ENCODE data around the gene CTIF. TPM values are rescaled to one million over a fixed set of nuclear protein-coding genes. Genes with fewer than 3 reads are reported as not detected.
A peak's percentile ranks its signal among the peaks of the same experiment; 100 is the strongest.

Gene CTIF
- polyA plus RNA-seq, 1 experiment, result 40.2 TPM

GRCh38 chr18:48902856-48903601, 364.2 kb downstream of the CTIF start:
- H3K4me3 ChIP-seq (ENCODE audit: low read depth, low read length), result no peak overlapping the region
- ChIA-PET CTCF (interaction anchor here (0.5 kb wide), 1 partner anchor 122 kb away, joined by 3 read pairs; no protein-coding TSS in a partner anchor), POLR2A (interaction anchor here (0.5 to 0.7 kb wide), 2 partner anchors 54 to 274 kb away, joined by 4 to 9 read pairs; no protein-coding TSS in a partner anchor)
- peaks cover 20% of the 10 kb centered on the region for H3K9me3 ChIP-seq (ENCODE audit: control insufficient read depth, insufficient read depth, low read length)
- H3K27ac ChIP-seq (ENCODE audit: low read depth, low read length), result peak overlapping the region; percentile 85
- TF ChIP-seq CTCF (IDR thresholded peaks at IDR 0.05; ENCODE audit: low read depth, low read length), result no peak
- no peak for DNase-seq (ENCODE audit: low read depth, low spot score)
- H3K27me3 ChIP-seq (ENCODE audit: control insufficient read depth, insufficient read depth, low read length), result no peaks in the 10 kb centered on the region

- TF ChIP-seq CTCF (IDR thresholded peaks at IDR 0.05; ENCODE audit: low read depth, low read length), result no peak
- no peak overlapping the region for H3K27ac ChIP-seq (ENCODE audit: low read depth, low read length)
- no peak for DNase-seq (ENCODE audit: low read depth, low spot score)
- peaks cover under 1% of the 10 kb centered on the region for H3K27me3 ChIP-seq (ENCODE audit: control insufficient read depth, insufficient read depth, low read length)
- peaks cover 20% of the 10 kb centered on the region for H3K9me3 ChIP-seq (ENCODE audit: control insufficient read depth, insufficient read depth, low read length)
- CTCF ChIA-PET, result no interaction called here
- POLR2A ChIA-PET, result no interaction called here
- no peak overlapping the region for H3K4me3 ChIP-seq (ENCODE audit: low read depth, low read length)
These were observed 365.3 kb downstream of the CTIF start for GRCh38 chr18:48904091-48904490.

DNA sequence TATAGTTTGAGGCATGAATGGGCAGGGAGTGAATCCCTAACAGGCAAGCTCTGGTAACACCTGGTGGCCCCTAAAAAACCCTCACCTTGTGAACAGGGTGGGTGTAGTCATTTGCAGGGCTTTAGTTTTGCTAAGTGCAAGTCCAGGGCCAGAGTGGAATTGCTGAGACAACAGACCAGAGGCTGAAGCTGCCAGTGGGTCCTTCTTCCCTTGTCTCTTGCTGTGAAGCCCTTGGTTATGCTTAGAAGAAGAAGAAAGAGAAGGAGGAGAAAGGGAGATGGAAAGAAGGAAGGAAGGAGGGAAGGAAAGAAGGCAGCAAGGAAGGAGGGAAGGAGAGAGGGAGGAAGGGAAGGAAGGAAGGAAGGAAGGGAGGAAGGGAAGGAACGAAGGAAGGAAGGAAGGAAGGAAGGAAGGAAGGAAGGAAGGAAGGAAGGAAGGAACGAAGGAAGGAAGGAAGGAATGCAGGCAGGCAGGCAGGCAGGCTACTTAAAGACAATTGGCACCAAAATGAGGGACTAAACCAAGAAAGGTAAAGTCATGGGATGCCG, 366.1 kb downstream of the CTIF start:
- H3K27ac ChIP-seq (ENCODE audit: low read depth, low read length), result no peak overlapping the region

GRCh38 chr18:48905513-48905912, 366.7 kb downstream of the CTIF start:
- no peak overlapping the region for H3K4me3 ChIP-seq (ENCODE audit: low read depth, low read length)
- ChIA-PET CTCF (no interaction called here), POLR2A (no interaction called here)
- TF ChIP-seq CTCF (IDR thresholded peaks at IDR 0.05; ENCODE audit: low read depth, low read length), result no peak
- no peak for DNase-seq (ENCODE audit: low read depth, low spot score)
- no peak overlapping the region for H3K27ac ChIP-seq (ENCODE audit: low read depth, low read length)
- H3K27me3 ChIP-seq (ENCODE audit: control insufficient read depth, insufficient read depth, low read length), result peaks cover 2% of the 10 kb centered on the region
- peaks cover 20% of the 10 kb centered on the region for H3K9me3 ChIP-seq (ENCODE audit: control insufficient read depth, insufficient read depth, low read length)

More for the DNA sequence above, 366.1 kb downstream of the CTIF start:
- peaks cover 2% of the 10 kb centered on the region for H3K27me3 ChIP-seq (ENCODE audit: control insufficient read depth, insufficient read depth, low read length)
- H3K9me3 ChIP-seq (ENCODE audit: control insufficient read depth, insufficient read depth, low read length), result peaks cover 20% of the 10 kb centered on the region
- POLR2A ChIA-PET, result no interaction called here
- no peak for DNase-seq (ENCODE audit: low read depth, low spot score)
- no peak for TF ChIP-seq CTCF (IDR thresholded peaks at IDR 0.05; ENCODE audit: low read depth, low read length)
- no peak overlapping the region for H3K4me3 ChIP-seq (ENCODE audit: low read depth, low read length)
- CTCF ChIA-PET, result no interaction called here

DNA sequence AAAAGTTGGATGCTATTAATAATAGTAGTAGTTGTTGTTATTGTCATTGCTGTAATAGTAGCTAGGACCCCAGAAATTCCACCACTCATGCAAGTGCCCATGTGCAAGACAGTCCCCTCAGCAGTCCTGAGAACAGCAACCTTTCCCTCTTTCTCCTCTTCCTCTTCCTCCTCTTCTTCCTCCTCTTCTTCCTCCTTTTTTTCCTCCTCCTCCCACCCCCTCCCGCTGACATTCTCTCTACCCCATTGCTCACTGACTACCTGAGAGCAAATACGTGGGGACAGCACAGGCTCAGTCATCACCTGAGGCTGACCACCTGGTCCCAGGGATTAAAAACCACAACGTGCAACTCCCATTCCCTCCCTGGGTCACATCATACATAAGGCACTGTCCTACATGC, 370.1 kb downstream of the CTIF start:
- CTCF ChIA-PET, result no interaction called here
- peaks cover 19% of the 10 kb centered on the region for H3K9me3 ChIP-seq (ENCODE audit: control insufficient read depth, insufficient read depth, low read length)

More for the DNA sequence above, 370.1 kb downstream of the CTIF start:
- Histone ChIP-seq H3K4me3 (ENCODE audit: low read depth, low read length) (no peak overlapping the region), H3K27me3 (ENCODE audit: control insufficient read depth, insufficient read depth, low read length) (peaks cover 2% of the 10 kb centered on the region), H3K27ac (ENCODE audit: low read depth, low read length) (no peak overlapping the region)
- POLR2A ChIA-PET, result no interaction called here
- no peak for TF ChIP-seq CTCF (IDR thresholded peaks at IDR 0.05; ENCODE audit: low read depth, low read length)
- DNase-seq (ENCODE audit: low read depth, low spot score), result no peak

Data from AG04450 (cell line).